ENCODE measurements around the gene IGSF21.

IGSF21 gene

DNA sequence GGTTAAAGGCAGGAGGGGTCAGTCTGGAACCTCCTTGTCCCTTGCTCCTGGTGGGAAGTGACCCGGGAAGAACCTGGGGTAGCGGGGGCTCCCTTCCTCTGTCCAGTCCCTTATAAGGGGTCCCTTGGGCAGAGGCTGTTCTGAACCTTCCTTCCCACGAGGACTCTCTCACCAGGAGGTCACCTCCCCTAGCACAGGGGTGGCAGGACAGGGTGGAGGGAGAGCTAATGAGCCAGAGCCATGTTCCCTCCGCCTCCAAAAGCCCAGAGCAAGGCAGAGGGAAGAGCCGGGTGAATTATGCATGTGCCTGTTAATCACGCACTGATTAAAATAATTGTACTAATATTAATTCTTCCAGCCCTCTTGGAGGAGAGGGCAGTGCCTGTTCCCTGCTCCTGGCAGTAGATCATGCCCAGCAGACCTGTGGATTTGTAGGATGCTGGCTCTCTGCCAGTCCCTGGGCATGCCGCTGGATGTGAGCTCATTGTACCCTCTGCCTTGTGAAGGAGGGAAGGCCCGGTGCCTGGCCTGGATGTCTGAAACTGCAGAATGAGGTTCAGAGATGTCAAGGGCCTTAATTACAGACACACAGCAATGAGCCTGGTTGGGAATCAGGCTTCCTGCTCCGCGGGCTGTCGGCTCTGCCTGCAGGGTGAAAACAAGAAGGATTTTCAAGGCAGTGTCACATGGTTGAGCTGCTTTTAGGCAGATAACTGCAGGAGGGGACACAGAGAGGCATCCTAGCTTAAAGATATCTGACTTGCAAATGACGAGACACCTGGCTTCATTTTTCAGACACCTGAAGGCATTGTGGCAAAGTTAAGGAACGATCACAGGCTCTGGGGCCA, 68.2 kb downstream of the IGSF21 start:
- peak in 1 of 51 donors; percentile 3 for DNase-seq

DNA sequence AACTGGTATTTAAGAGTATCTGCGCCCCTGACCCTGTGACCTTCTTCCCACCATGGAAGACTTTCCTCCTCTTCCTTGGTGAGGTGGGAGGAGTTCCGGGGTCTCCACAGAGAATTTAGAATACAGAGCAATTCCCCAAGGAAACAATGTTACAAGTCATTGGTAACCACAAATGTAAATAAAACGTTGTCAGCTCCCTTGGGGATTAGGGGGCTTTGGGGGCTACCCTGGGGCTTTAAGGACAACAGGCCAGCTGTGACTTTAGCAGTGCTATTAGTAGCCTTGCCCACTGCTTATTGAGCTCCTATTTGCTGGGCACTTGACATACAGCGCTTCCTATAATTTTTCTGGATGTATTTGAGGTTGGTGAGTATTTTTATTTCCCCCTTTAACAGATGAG, 69.0 kb downstream of the IGSF21 start:
- DNase-seq = no peak

DNA sequence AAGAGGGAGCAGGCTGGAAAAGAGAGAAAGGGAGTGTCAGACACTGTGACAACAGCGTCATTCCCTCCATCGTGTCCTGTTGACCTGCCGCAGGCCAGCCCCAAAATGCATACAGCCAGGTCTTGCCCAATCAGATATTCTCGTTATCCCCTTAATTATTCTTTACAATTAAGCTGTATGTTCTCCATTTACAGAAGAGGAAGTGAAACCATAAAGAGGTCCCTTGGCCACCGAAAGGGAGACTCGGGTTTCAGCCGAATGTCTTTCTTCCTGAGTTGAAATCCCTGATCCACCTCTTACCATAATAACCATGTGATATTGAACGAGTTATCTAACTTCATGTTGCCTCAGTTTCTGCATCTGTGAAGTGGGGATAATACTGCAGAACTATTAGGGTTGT, 70.5 kb downstream of the IGSF21 start:
- DNase-seq = no peak

DNA sequence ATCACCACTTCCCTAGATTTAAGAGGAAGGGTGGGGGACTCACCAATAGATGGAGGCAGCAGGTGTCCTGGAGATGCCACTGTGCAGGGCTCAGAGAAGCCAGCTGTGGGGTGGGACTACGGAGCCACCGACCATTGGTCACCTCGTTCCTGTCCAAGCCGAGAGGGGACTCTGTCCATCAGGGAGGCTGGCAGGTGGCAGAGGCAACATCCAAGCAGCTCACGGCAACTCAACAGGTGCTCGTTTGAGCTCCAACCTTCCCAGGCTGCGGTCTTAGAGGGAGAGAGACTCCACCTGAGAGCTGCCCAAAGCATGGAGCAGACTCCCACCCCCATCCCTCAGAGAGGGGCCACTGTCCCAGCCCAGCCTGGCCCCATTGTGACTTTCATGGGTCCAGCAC, 71.4 kb downstream of the IGSF21 start:
- no peak for DNase-seq

DNA sequence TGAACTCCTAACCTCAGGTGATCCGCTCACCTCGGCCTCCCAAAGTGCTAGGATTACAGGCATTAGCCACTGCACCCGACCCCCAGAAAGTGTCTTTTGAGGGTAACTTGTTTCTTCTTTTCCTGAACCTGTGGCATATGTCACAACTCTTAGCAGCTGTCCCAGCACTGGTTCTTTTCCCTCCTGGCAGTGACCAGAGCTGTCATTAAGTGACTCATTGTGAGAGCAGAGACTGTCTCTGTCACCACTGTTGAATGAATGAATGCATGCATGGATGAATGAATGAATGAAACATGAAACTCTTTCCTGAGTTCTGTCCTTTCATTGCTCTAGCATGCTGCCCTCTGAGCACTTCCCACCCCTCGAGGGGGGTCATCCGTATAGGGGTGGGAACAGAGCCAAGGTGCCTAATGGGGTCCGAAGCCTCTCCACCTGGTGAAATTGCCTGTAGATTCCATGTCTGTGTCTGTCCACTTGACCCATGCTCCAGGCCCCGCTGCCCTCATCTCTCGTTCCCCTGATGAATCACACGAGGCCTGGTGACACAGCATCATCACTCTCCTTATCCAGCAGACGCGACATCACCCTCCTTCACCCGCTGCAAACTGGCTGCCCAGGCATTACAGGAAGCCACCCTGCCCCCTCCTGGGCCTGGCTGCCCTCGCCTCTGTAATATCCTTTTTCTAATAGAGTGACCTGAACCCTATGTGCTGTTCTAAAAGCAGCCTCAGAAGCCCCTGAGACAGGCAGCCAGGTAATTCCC, 75.0 kb downstream of the IGSF21 start:
- DNase-seq = peak in 6 of 51 donors; percentile 8 to 34 (median 20)

DNA sequence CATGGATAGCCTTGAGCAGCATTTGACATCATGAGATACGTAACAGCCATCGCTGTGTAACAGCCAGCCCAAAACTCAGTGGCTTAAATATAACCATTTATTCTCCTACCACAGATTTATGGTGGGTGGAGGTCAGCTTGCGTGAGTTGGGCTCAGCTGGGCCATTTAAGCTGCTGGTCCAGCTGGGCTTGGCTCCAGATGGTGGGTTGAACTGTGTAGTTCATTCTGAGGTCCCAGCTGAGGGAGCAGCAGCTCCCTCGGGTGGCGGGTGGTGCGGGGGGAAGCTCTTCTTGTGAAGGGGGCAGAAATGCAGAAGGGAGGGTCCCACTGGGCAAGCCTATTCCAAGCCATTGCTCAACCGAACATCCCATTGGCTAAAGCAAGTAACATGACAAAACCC, 75.9 kb downstream of the IGSF21 start:
- no peak for DNase-seq

DNA sequence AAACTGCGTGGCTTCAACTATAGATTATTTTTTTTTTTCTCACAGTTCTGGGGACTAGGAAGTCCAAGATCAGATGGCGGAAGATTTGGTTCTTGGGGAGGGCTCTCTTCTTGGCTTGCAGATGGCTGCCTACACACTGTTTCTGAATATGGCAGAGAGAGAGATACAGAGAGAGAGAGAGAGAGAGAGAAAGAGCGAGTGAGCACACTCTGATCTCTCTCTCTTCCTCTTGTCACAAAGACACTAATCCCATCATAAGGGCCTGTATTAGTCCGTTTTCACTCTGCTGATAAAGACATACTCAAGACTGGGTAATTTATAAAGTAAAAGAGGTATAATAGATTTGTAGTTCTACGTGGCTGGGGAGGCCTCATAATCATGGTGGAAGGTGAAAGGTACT, 79.5 kb downstream of the IGSF21 start:
- DNase-seq = no peak

DNA sequence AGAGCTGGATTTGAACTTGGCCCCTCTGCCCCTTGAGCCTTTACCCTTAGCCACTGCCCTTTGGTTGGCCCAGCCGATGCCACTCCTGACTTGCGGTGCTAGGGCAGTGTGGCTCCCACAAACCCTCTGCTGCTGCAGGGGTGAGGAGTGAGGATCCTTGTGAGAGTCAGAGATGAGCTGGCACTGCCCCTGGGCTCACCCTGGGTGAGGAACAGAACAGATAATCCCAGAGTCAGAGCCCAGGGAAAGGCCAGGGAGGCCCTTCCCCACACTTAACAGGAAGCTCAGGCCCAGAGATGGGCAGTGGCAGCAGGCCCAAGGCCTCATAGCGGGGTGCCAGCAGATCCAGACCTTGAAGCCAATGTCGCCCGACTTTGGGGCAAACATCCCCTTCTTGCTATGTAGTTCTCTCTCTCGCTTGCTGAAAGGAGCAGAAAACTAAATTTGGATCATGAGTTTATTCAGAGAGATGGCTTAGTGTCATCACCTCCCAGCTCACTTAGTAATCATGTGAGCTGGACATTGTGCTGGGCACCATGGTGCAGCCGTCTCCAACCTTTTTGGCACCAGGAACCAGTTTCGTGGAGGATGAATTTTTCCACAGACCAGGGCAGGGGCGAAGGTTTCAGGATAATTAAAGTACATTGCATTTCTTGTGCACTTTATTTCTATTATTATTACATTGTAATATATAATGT, 81.4 kb downstream of the IGSF21 start:
- DNase-seq = no peak

DNA sequence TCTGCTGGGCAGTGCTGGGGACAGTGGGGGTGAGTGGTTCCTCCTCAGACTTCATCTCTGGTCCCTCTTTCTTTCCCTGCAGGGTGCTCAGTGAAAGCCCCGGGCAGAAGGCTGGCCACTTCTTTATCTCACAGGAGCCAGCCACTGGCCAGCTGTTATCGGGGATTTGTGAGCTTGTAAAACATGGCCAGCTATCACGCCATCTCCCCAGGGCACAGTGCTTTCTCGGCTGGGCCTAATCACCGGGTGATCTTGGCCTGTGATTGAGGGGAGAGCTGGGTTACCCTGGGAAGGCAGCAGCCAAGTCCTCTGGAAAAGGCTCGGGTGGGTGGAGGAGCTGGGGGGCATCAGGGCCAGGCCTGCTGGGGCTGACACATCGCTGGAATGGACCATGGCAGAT, 83.0 kb downstream of the IGSF21 start:
- no peak for DNase-seq

DNA sequence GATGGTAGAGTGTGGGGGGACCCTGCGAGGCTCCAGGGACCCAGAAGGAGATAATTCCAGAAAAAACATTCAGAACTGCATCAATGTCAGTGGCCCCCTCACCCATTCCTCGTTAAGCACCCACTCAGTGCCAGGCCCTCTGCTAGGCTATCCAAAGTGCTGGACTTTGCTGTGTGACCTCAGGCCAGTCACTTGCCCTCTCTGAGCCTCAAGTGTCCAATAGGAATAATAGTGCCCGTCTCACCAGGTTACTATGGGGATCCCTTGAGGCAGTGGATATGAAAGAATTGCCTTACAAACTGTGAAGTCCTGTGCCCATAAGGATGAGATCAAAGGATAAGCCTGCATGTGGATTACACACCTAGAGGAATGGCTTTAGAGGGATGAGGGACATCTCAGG, 83.4 kb downstream of the IGSF21 start:
- no peak for DNase-seq

DNA sequence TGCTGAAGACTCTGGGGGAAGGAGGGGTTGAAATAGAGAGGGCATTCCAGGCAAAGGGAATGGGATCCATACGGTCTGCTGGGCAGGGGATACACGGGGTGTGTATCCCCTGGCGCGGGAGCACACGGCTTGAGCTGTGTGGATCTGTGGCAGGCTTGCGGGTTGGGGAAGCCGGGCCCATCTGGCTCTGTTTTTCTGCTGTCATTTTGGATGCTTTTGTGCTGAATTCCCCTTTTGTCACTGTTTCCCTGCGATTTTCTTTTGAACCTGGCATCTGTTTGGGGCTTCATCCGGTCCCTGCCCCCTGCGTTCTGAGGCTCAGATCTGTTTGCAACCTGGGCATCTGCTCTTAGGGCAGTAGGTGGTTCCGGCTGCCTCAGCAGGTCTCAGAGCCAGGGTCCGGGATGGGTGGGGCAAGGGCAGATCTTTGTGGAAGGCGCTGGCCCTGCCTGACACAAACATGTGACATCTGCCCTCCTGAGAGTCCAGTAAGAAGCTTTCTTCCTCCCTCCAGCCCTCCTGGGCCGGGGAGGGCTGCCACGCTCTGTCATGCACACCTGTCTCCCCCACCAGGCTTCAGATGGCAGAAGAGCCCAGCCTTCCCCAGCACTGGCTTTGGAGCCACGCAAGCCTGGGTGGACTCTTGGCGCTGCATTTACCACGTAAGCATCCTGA, 84.0 kb downstream of the IGSF21 start:
- no peak for DNase-seq

DNA sequence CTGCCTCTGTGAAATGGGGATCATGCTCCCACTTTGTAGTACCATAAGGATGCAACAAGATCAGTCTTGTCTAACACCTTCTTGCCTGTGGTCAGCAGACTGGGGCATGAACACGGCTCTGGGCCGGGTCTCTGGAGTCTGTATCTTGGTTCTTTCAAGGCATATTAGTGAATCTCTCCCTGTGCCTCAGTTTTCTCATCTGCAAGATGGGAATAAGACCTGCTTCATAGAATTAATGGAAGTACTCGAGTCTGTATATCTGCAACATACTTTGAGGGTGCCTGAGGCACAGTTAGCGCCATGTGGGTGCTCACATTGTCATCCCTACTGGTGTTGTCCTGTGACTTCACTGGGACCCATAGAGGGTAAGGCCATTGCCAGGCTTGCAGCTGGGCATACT, 84.6 kb downstream of the IGSF21 start:
- no peak for DNase-seq

DNA sequence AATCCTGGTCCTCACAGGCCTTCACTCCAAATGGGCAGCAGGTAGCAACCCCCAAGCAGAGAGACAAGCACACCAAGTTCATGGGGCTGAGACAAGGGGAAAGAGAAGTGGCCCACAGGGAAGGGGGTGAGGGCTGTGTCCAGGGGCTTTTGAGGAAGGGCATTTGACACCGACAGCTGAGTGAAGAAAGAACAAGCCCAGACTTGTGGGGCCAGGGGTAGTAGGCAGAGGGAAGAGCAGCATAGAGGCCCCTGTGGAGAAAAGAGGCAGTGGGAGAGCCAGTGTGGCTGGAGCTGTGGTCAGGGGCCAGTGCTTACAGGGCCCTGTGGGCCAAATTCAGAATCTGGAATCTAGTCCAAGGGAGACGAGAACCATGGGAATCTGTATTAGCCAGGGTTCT, 85.4 kb downstream of the IGSF21 start:
- DNase-seq = peak in 3 of 51 donors; percentile 11 to 14 (median 12)

DNA sequence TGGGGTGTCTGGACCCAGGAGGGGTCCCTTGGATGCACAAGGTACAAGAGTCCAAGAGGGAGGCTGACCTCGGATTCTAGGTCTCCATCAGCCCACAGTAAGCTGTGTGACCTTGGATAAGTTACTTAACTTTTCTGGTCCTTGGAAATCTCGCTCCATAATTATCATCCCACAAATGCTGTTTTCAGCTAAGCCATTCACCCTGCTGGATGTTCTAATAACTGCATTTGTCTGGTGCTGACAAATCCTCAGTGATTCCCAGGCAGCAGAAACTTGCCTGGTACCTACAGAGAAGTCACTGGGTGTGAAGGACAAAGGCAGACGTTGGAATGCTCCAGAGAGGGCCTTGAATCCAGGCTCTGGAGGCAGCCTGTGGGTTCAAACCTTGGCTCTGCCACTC, 89.7 kb downstream of the IGSF21 start:
- DNase-seq = no peak

DNA sequence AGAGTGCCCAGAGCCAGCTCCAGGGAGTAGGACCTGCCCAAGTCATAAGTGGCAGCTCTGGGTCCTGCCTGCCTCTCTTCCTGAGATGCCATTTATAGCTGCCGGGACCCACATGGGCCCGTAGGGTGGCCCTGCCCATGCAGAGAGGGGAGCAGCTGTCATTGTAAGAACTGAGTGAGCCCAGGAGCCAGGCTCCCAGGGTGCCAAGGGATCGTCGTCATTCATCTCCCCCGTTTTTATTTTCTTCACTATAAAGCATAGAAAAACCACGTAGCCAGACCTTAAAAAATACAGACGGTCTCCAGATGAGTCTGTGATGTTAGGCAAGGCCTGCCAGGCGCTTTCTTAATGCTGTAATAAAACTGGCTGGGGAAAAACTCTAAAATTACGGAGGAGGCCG, 90.7 kb downstream of the IGSF21 start:
- no peak for DNase-seq

DNA sequence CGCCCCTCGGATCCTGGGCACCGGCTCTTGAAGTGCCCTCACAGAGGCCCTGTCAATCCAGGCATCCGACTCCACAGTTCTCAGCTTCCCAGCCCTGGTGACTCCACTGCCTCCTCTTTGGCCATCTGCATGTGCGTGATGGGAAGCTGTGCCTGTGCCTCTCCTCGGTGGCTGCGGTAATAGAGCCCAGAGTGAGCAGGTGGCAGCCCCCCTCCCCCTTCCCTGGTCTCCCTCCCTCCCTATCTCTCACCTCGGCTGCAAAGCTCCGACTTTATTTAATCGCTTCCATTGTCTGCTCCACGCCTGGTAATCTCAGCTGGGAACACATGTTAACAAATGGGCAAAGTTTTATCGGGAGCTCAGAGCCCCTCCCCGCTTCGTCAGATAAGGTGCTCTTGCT, 91.9 kb downstream of the IGSF21 start:
- DNase-seq = no peak

DNA sequence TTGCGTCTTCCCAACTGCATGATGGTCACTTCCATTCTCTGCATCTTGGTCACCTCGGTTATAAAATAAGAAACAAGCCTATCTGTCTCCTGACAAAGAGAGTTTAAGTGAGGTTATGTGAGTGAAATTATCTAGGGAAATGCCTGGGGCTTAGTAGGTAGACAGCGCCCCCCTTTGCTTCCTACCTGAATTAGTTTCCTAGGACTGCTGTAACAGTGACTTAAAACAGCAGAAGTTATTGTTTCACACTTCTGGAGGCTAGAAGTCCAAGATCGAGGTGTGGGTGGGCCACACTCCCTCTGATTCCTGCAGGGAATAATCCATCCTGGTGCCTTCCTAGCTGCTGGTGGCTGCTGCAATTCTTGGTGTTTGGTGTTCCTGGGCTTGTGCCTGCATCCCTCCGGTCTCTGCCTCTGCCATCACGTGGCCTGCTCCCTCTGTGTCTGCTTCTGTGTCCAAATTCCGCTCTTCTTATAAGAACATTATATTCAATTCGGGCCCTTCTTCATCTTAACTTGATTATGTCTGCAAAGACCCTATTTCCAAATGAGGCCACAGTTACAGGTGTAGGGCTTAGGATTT, 92.6 kb downstream of the IGSF21 start:
- peak in 1 of 51 donors; percentile 27 for DNase-seq

DNA sequence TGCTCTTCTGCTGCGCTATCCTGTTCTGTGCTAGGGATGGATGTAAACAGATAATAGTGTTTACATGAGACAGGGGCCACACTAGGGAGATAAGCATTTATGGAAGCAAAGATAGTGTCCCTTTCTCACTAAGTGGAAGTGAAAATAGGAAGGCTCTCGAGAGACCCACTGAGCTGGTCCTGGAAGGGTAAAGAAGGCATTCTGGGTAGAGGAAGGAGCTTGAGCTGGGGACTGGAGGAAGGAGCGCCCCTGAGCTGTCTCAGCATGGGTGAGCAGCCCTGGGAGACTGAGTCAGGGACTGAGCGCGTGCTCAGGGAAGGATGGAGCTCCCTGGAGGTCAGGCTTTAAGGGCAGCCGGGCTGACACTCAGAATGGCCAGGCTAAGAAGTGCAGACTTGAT, 93.3 kb downstream of the IGSF21 start:
- peak in 3 of 51 donors; percentile 5 to 19 (median 15) for DNase-seq

DNA sequence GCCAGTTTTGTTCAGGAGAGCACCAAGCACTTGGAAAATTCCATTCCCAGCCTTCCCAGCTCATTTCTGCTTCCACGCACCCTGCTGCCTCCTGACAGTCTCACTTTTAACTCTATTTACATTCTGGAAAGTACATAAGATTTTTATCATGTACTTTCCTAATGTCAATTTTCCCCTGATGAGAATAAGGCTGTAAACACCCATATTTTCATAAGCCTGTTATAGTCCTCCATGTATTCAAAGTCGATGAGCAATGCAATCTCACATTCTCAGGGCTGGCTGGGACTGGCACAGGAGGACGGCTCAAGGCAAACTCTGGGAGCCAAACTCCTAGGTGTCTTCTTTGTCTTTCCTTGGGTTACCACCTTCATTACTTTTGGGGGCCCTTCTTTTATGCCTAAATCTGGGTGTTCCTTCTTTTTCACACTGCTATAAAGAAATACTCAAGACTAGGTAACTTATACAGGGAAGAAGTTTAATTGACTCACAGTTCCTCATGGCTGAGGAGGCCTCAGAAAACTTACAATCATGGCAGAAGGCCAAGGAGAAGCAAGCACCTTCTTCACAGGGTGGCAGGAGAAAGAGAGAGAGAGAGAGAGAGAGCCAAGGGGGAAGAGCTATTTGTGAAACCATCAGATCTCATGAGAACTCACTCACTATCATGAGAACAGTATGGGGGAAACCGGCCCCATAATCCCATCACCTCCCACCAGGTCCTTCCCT, 94.6 kb downstream of the IGSF21 start:
- no peak for DNase-seq

DNA sequence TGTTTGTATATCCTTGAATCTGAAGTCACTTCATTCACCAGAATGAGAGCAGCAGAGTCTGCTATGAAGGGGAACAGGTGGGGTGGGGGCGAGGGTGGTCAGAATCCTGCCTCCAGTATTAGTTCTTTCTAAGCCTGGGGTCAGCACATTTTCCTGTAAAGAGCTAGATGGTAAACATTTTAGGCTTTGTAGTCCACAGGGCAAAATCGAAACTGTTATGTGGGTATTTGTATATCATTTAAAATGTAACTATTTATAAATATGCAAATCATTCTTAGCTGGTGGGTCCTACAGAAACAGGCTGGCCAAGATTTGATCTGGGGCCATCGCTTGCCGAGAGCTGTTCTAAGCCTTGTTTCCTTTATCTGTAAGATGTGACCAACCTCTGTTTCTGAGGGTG, 96.0 kb downstream of the IGSF21 start:
- DNase-seq = no peak

DNA sequence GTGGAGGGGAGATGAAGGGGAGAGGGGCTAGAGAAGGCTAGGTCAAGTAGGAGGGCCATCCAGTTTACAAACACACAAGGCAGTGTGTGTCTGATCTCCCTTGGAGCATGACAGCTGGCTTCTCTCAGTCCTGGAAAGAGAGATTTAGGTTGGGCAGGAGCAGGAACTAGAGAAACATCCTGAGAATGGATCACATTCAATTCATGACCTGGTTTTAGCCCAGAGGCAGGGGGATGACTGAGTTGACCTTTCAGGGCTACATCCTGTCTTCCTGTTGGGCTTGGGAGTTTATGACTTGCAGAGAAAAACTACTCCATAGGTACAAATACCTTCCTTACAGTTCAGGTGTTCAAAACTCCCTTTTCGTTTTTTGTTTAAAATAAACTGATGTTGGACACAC, 97.0 kb downstream of the IGSF21 start:
- no peak for DNase-seq

Data from hypothalamus (tissue), 51 donors.